GM18498 (cell line): Measurements from ENCODE around the gene LYL1.

Experiments used
- ATAC-seq: cut with Tn5 transposase; IDR thresholded peaks from one replicate; pipeline ENCODE4 v1.9.1; 2021; ENCODE audit warnings: mild to moderate bottlenecking, moderate library complexity; ENCODE audit not compliant: unreplicated experiment

Gene LYL1

DNA sequence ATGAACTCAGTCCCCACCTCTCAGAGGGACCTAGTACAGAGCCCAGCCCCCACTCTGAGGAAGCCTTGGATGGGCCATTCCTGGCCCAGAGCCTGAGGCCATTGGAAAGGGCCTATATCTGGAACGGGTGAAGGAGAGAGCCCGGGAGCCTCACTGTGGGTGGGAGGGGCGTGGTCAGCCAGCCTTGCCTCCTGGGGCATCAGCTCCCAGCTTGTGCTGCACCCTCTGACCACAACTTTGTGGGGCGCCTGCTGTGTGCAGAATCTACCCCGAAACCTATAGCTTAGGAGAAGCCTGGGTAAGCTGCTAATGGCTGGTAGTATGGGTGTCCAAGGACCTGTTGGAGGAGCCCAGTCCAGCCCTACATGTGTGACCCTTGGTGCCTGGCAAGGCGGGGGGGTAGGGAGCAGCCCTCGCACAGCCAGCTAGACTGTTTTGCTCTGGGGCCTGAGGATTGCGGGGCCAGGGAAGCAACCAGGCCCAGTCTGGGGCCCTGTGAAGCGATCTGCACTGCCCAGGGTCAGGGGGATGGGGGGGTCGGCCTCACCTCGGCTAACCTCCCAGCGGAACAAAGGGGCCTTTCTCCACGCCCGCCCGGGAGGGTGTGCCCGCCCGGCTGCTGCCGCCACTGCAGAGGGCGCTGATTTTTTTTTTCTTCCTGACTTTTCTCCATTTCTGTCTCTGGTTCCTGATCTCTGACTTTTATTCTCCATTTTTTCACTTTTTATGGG lies 42.3 kb downstream of the LYL1 start:
- ATAC-seq = no peak

DNA sequence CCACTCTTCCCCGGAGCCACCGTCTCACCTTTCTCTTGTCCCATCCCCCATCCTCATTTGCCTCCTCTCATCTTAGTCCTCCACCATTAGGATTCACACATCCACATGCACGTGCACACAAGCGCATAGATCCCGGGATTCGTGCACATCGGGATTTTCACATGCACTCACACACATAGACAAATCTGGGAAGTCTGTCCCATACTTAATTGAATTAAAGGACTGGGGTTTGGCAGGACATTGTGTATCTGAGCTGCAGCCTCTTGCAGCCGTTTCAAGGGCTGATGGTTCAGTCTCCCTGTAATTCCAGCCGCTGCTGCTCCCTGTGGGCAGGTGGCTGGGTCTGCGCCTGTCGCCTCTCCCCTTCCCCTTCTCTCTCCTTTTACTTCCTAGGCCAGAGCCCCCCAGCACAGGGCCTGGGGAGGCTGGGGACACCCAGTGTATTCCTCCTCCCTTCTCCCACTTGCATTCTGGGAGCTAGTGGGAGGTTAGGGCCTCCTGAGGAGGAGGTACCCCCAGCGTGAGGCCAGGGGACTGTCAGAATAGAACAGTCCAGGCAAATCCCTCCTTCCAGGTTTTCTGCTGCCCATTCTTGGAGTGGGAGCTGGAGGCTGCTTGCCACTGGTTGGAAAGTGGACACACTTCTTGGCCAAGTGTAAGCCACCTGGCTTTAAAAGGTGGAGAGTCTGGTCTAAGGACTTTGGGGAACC lies 43.6 kb downstream of the LYL1 start:
- no peak for ATAC-seq

DNA sequence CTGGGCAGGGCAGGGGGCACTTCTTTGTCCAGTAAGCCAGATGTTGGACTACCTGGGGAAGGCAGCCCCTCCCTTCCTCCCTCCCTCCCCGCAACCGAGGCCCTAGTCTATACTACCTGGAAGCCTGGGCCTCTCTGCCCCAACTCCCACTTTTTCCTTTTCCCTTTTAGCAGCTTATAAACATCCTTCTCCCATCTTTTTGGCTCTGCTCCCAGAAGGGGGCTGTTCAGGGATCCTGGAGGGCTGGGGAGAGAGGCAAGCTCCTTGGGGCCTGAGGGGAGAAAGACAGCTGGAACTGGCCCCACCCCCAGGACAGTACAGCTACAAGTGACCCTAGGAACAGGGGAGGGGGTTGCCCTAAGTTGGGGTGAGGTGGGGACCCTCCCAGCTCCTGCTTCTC lies 44.9 kb downstream of the LYL1 start:
- no peak for ATAC-seq

DNA sequence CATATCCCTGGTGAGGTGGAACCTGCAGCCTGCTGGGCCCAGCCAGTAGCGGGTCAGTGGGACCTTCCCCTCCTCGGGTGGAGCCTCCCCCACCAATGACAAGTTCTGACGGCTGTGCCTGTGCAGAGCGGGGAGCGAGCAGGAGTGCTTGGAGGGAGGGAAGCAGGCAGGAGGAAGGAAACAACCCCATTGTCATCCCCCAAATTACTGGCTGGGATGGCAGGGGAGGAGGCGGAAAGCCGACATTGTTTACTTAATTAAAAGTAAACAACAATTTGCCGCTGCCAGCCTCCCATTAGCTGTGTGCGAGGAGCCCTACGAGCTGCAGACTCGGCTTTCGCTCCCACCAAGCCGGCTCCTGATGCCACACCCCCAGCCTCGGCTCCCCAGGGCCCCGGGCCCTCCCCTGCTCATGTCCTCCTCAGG lies 45.5 kb downstream of the LYL1 start:
- no peak for ATAC-seq

DNA sequence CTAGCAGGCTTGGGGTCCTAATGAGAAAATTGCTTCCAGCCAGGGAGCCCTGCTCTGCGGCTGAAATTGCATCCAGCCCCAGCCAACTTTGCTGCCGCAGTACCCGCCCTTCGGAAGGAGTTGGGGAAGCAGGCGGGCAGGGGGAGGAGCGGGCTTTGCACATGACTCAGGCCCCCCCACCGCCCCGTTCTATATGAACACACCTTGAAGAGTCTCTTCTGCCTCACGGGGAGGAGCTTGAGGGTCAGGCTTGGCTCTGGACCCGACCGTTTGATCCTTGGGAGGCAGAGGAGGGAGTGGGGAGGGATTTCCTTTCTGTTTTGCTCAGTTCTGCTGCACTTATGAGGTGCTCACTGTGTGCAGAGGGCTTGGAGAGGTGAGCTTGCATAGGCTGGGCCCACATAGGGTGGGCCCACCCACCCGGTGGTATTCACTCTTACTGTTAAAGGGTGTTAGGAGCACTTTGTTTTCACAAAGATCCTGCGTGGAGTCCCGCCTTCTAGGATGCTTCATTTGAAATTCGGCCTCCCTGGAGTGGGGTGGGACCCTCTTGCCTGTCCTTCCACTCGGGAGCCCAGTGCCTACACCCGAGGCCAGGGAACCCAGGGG lies 46.5 kb downstream of the LYL1 start:
- no peak for ATAC-seq

DNA sequence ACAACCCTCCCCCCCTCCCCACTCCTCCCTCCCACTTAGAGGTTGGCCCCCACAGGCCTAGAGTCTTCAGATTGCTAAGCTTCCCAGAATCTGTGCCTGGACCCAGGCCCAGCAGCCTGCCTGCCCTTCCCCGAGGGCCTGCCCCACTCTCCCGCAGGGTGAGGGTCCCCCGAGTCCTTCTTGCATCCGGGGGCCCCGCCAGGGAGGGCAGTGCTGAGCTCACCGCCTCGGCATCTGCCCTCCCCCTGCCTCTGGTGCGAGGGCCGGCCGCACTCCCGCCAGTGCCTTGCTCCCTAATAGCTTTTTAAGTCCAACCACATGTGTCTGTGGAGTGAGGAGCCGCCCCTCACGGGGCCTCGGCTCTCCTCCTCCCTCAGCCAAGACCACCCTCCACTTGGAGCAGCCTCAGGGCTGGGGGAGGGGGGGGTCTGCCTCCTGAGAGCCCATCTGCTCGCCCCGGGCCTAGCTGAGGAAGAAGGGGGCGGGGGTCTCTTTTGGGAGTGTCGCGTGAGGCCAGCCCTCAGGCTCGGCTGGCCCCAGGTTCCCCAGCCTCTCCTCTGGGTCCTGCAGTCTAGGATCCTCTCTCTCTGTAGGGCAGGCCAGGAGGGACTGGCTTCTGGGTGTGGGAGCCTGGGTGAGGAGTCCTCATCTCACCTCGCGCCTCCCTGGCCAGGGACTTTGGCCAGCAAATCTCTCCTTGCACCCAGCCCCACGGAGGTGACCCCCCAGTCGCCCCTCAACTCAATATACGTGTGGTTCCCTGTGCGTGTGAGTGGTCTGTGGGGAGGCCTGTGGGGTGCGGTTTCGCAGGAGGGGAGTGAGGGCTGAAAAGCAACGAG lies 47.2 kb downstream of the LYL1 start:
- no peak for ATAC-seq

DNA sequence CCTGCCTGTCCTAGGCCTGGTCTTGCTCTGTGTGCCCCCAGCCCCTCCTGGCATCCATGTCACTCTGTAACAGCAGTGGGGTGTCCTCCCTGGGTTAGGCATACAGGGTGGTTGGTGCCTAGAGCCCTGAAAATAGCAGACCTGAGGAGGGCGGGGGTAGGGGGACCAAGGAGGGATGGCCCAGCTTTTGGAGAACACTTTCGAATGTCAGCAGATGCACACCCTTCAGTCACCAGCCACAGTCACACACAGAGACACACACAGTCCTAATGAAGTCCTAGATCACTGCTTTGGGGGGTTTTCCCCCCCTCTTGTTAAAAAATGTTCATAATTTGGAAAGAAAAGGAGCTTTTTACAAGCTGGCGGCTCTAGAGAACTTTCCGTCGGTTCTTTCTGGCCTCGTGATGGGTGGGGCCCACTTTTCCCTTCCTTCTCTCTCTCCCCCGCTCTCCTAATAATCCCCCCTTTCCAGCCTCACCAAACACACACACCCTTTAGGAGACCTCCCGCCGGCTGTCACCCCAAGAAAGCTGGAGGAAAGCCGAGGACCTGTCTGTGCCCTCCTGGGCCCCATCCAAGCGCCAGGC lies 47.9 kb downstream of the LYL1 start:
- no peak for ATAC-seq

DNA sequence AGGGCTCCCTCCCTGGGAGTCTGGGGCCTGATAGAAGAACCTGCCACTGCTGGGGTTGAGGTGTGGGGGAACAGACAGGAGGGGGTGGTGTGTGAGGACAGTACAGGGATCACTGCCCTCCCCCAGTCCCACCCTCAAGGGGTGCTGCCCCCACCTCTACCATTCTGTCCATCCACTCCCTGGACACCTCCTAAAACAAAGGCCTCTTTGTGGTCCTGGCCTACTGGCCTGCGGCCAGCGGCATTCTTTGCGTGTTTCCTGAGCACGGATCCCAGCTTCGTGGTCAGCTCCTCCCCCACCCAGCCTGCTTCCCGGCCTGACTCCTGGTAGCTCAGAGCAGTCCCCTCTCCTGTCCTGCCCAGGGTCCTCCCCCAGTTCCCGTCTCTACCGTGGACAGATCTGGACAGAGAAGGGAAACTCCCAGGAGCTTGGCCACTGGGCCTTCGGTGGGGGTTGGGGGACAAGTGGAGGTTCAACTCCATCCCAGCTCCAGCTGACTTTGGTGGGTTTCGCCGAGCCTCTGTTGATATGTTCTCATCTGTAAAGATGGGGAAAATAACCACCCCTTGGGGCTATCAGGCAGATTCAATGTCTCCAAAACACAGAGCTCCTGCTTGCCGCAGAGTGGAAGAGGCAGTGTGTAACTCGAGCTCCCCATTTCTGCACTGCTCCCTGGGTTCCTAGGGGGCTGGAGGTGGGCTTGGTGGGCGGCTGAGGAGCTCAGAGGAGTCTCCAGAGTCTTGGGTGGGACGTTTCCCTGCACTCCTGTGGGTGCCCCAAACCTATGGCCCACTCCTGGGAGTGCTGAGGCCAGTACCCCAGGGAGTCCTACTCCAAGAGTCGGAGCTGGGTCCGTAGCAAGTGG lies 48.7 kb downstream of the LYL1 start:
- ATAC-seq = no peak

DNA sequence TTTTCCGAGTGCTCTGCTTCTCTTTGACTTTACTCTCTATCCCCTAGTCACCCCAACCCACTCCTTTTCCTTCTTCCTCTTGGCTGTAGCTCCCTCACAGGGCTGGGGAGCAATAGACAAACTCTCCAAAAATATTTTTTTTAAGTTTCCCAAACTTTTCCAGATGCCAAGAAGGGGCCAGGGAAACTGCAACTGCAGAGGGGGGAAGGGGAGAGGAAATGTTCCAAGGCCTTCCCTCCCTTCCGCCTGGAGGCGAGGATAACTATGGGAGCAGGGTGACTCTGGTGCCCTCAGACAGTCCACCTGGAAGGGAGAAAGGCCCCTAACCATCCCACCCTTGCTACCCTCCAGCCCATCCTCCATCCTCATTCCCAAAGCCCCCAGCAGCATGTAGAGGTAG lies 49.4 kb downstream of the LYL1 start:
- no peak for ATAC-seq

DNA sequence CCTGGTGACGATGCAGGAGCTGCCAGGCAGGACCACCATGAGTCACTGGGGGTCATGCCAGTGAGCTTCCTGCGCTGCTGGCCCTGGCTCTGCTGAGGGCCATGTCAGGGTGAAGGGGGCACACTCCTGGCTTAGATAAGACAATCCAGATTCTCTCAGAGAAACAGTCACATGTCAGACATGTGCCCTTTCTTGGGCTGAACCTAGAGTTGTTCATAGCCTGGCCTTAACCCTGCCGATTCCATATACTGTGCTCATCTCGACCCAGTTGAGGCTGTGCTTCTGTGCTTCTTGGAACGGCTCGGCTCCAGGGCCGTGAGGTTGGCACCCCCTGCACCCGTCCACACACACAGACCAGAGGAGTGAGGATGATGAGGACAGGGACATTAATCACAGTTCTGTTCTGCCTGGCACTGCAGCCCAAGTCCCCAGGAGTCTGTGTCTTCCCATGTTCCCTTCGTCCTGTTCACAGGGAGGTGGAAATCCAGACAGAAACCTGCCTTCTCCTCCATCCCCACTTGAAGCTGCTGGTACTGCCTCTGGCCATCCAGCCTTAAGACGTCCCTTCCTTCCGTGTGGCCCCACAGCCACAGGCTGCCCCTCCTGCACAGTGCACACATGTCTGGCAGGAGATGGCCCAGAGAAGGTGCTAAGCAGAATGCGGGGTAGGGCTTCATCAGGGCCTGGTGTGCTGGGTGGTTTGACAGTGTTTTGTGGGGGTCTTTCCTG lies 50.0 kb downstream of the LYL1 start:
- ATAC-seq = no peak

DNA sequence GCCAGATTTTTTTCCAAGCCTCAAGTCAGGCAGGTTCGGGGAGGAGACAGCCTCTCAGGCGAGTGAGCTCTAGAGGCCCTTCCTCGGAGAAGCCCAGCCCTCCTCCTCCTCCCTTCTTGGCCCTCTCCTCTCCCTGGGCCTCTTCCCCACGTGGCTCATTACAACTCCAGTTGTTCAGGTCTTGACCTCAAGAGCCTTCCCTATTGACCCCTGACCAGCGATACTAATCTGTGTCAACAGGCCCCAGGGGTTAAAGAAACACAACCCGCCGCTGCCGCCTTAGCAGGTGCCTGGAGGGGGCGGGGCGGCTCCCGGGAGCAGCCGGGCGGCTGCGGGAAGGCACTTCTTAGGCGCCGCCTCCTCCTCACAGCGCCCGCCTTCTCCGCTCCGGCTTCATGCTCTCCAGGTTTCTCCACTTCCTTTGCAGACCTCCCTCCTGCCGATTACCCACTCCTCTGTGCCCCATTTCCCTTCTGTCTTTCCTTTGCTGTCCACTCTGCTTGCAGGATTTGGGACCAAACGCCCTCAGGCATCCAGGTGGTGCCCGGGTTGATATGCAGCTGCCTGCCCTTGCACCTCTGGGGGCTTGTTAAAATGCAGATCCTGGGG lies 51.0 kb downstream of the LYL1 start:
- no peak for ATAC-seq

DNA sequence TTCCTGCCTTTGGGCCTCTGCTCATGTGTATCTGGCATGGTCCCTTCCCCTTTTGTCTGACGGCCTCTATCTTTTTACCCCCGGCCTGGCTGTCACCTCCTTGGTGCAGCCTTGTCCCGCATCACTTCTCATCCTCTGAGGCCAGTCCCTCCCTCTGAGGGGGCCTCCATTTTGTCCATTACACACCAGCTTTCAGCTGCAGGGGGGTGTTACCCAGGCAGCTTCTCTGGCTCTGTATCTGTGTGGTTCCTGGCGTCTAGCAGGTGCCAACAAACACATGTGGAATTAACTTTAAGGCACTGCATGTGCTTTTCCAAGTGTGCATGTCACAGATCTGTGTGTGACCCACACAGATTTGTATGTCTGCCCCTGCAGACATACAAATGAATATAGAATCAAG lies 52.4 kb downstream of the LYL1 start:
- no peak for ATAC-seq
